Liver (tissue), 9 donors: ENCODE results near the gene TAOK2. TPM values are rescaled to one million over a fixed set of nuclear protein-coding genes. Genes with fewer than 3 reads are reported as not detected.
A peak's percentile ranks its signal among the peaks of the same experiment; 100 is the strongest.
"Not testable (repeated sequence)": the region's sequence is repeated elsewhere in the genome, so short reads cannot be mapped to it uniquely, and the experiment has no call there.

ENCODE experiments used
- DNase-seq: peaks from one replicate; pipeline ENCODE4 v3.0.0-alpha.2; 2017; ENCODE audit warnings: low spot score
- H3K27ac ChIP-seq, 2 donors: one replicate each; pipeline ENCODE4 v1.7.0; 2013; ENCODE audit warnings: inconsistent platforms in 2 of 2, low read length in 2 of 2, control low read depth in 1 of 2, low read depth in 1 of 2, mild to moderate bottlenecking in 1 of 2
- H3K27me3 ChIP-seq, 4 donors: one replicate each; pipeline versions ENCODE4 v1.6.1 to v1.7.0; 2013; ENCODE audit warnings: low read length in 3 of 4, inconsistent platforms in 1 of 4, mild to moderate bottlenecking in 1 of 4, moderate library complexity in 1 of 4; ENCODE audit not compliant: control insufficient read depth in 4 of 4, insufficient read depth in 4 of 4
- H3K36me3 ChIP-seq, 4 donors: one replicate each; pipeline versions ENCODE4 v1.6.1 to v1.7.0; 2013; ENCODE audit warnings: low read length in 3 of 4, mild to moderate bottlenecking in 3 of 4, low read depth in 1 of 4, moderate library complexity in 1 of 4; ENCODE audit not compliant: control insufficient read depth in 4 of 4, insufficient read depth in 3 of 4
- H3K4me1 ChIP-seq, 4 donors: one replicate each; pipeline versions ENCODE4 v1.6.1 to v1.7.0; 2013; ENCODE audit warnings: low read length in 3 of 4, mild to moderate bottlenecking in 3 of 4, moderate library complexity in 1 of 4; ENCODE audit not compliant: control insufficient read depth in 4 of 4, insufficient read depth in 4 of 4
- H3K4me3 ChIP-seq, 3 donors: one replicate each; pipeline versions ENCODE4 v1.6.1 to v1.7.0; 2013; ENCODE audit warnings: low read length in 3 of 3, control low read depth in 1 of 3, low read depth in 1 of 3, mild to moderate bottlenecking in 1 of 3
- H3K9ac ChIP-seq, 2 donors: one replicate each; pipeline ENCODE4 v1.7.0; 2013; ENCODE audit warnings: low read length in 2 of 2, mild to moderate bottlenecking in 2 of 2, moderate library complexity in 2 of 2, control low read depth in 1 of 2, low read depth in 1 of 2
- H3K9me3 ChIP-seq, 4 donors: one replicate each; pipeline versions ENCODE4 v1.6.1 to v1.7.0; 2013; ENCODE audit warnings: low read length in 3 of 4; ENCODE audit not compliant: control insufficient read depth in 4 of 4
- ATF3 ChIP-seq: IDR thresholded peaks from 2 replicates; pipeline ENCODE4 v1.6.1; 2016; ENCODE audit warnings: antibody characterized with exemption
- EGR1 ChIP-seq, 2 donors: IDR thresholded peaks; 2 replicates each; pipeline ENCODE4 v1.6.1; 2016 to 2018; ENCODE audit warnings: antibody characterized with exemption in 2 of 2, low read depth in 2 of 2
- FOXA1 ChIP-seq: IDR thresholded peaks from 2 replicates; pipeline ENCODE4 v1.6.1; 2016; ENCODE audit warnings: antibody characterized with exemption
- FOXA2 ChIP-seq: IDR thresholded peaks from 2 replicates; pipeline ENCODE4 v1.6.1; 2016; ENCODE audit warnings: antibody characterized with exemption
- GABPA ChIP-seq, 2 donors: IDR thresholded peaks in 1 of 2; conservative IDR thresholded peaks in 1 of 2; 2 replicates each; pipeline ENCODE4 v1.6.1; 2016; ENCODE audit warnings: antibody characterized with exemption in 2 of 2, mild to moderate bottlenecking in 1 of 2, moderate library complexity in 1 of 2
- HNF4A ChIP-seq, 2 donors: conservative IDR thresholded peaks; 2 replicates each; pipeline ENCODE4 v1.6.1; 2016; ENCODE audit warnings: antibody characterized with exemption in 2 of 2, mild to moderate bottlenecking in 2 of 2
- MAX ChIP-seq: IDR thresholded peaks from 2 replicates; pipeline ENCODE4 v1.6.1; 2016; ENCODE audit warnings: antibody characterized with exemption
- NR2F2 ChIP-seq: IDR thresholded peaks from 2 replicates; pipeline ENCODE4 v1.6.1; 2016; ENCODE audit warnings: antibody characterized with exemption
- RAD21 ChIP-seq, 2 donors: IDR thresholded peaks; 2 replicates each; pipeline ENCODE4 v1.6.1; 2016; ENCODE audit warnings: antibody characterized with exemption in 2 of 2, mild to moderate bottlenecking in 2 of 2
- RXRA ChIP-seq, 2 donors: IDR thresholded peaks; 2 replicates each; pipeline ENCODE4 v1.6.1; 2017 to 2018; ENCODE audit warnings: antibody characterized with exemption in 2 of 2, mild to moderate bottlenecking in 1 of 2
- WGBS: extraction: QIAGEN DNeasy Blood & Tissue Kit; methylation state at CpG from one replicate; pipeline ENCODE4 v1.1.7; 2013; 5-methylcytosine and 5-hydroxymethylcytosine counted together
- polyA plus RNA-seq, 2 donors: library from polyadenylated mRNA; stranded (reverse) in 1 of 2; unstranded in 1 of 2; fragments of 200-250 nt in 1 of 2; fragments of >200 nt in 1 of 2; fragmentation: Nextera tagmentation in 1 of 2; extraction: Ambion mirVana in 1 of 2; gene quantifications; one replicate each; pipeline versions ENCODE4 v1.2.1 to v1.2.3, GENCODE V29; 2013 to 2015
- total RNA-seq, 2 donors: library from RNA; depleted of rRNA; stranded (reverse); fragments of >200 nt; gene quantifications; one replicate each; pipeline ENCODE4 v1.2.3, GENCODE V29; 2014
- TF ChIP-seq, protein P1 (sequence below): IDR thresholded peaks from 2 replicates; pipeline ENCODE4 v1.6.1; 2016; ENCODE audit warnings: antibody characterized with exemption
- TF ChIP-seq, protein P2 (sequence below): fragments of 150-350 bp; IDR thresholded peaks from 2 replicates; pipeline ENCODE4 v1.5.1; 2017; ENCODE audit warnings: improper control_type of control experiment, low read depth, low read length; ENCODE audit not compliant: missing input control
- donor health status: healthy.
- donor health status: healthy.
- donor health status: healthy.
- donor health status: healthy.
- donor health status: healthy.

Gene TAOK2
- total and polyA plus RNA-seq, 4 donors = 2.2 to 27.9 (median 16.0) TPM

DNA sequence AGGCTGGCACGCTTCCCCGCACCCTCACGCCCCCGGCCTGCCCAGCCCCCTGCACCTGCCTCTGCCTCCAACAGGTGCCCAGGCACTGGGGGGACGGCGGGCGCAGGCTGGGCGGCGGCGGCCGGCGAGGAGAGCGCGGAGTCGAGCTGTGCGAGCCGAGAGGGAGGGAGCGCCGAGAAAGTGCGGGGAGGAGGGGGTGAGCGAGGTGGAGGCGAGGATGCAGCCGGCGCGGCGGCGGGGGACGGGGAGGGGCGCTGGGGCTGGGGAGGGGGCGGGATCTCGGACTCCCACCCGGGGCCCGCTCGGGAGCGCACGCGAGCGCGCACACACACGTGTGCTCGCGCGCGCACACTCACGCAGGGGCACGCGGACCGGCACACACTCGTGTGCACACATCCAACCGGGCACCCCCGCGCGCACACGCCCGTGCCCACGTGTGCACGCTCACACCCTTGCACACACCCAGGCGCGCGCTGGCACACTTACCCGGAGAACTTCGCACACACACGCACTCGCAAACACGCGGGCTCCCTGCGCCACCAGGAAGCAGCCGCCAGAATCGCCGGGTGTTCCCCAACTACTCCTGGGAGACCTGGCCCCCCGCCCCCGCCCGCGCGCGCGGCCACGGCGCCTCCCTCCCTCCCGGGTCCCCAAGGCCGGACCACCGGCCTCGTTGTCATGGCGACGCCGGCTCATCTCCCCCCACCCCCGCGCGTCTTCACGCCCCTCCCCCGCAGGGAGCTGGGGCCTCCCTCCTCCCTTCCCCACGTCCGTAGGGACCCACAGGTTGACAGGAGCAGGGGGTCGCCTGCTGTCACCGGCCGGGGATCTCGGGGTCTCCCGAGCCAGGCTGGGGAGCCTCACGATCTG lies 37.4 kb downstream of the TAOK2 start, which contains the start of gene DOC2A:
DOC2A (minus strand) TSS at position 184 of the 870 bp plus-strand sequence. CDS start 805 bp downstream, outside the sequence.
- Histone ChIP-seq H3K9ac (no peak within 1 kb of the TSS), H3K27ac (no peak within 1 kb of the TSS), H3K36me3 (peaks cover 0 to under 1% (median 0%) of the 10 kb centered on the region in 4 donors), H3K27me3 (peaks cover 0 to 9% (median 4%) of the 10 kb centered on the region in 4 donors), H3K9me3 (no peaks in the 10 kb centered on the region), H3K4me3 (peak within 1 kb of the TSS in 1 of 3 donors; percentile 46), H3K4me1 (peaks cover 4 to 9% (median 4%) of the 10 kb centered on the region in 4 donors)
- TF ChIP-seq FOXA2 (no peak), RAD21 (IDR thresholded peaks at IDR 0.05) (no peak), FOXA1 (no peak), HNF4A (conservative IDR thresholded peaks at IDR 0.05) (no peak), MAX (no peak), NR2F2 (no peak), ATF3 (no peak), EGR1 (IDR thresholded peaks at IDR 0.05; ENCODE audit: low read depth in 2 of 2) (no peak), GABPA (IDR thresholded peaks at IDR 0.05 in 1 of 2, conservative IDR thresholded peaks at IDR 0.05 in 1 of 2) (no peak), RXRA (IDR thresholded peaks at IDR 0.05) (no peak)
- TF ChIP-seq, protein P1, sequence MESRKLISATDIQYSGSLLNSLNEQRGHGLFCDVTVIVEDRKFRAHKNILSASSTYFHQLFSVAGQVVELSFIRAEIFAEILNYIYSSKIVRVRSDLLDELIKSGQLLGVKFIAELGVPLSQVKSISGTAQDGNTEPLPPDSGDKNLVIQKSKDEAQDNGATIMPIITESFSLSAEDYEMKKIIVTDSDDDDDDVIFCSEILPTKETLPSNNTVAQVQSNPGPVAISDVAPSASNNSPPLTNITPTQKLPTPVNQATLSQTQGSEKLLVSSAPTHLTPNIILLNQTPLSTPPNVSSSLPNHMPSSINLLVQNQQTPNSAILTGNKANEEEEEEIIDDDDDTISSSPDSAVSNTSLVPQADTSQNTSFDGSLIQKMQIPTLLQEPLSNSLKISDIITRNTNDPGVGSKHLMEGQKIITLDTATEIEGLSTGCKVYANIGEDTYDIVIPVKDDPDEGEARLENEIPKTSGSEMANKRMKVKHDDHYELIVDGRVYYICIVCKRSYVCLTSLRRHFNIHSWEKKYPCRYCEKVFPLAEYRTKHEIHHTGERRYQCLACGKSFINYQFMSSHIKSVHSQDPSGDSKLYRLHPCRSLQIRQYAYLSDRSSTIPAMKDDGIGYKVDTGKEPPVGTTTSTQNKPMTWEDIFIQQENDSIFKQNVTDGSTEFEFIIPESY = no peak
- 2% methylated on average over 99 of the region's 99 CpGs for WGBS
- no peak for DNase-seq

- Histone ChIP-seq H3K36me3 (no peaks in the 10 kb centered on the region), H3K27ac (no peak overlapping the region), H3K9ac (no peak overlapping the region), H3K27me3 (peaks cover 0 to 9% (median 4%) of the 10 kb centered on the region in 4 donors), H3K9me3 (no peaks in the 10 kb centered on the region), H3K4me1 (peaks cover 4 to 9% (median 4%) of the 10 kb centered on the region in 4 donors), H3K4me3 (no peak overlapping the region)
- 28% methylated on average over 31 of the region's 31 CpGs for WGBS
- DNase-seq = no peak
- TF ChIP-seq, protein P2, sequence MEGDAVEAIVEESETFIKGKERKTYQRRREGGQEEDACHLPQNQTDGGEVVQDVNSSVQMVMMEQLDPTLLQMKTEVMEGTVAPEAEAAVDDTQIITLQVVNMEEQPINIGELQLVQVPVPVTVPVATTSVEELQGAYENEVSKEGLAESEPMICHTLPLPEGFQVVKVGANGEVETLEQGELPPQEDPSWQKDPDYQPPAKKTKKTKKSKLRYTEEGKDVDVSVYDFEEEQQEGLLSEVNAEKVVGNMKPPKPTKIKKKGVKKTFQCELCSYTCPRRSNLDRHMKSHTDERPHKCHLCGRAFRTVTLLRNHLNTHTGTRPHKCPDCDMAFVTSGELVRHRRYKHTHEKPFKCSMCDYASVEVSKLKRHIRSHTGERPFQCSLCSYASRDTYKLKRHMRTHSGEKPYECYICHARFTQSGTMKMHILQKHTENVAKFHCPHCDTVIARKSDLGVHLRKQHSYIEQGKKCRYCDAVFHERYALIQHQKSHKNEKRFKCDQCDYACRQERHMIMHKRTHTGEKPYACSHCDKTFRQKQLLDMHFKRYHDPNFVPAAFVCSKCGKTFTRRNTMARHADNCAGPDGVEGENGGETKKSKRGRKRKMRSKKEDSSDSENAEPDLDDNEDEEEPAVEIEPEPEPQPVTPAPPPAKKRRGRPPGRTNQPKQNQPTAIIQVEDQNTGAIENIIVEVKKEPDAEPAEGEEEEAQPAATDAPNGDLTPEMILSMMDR = no peak
- TF ChIP-seq, protein P1 = no peak
These were observed 38.2 kb downstream of the TAOK2 start for GRCh38 chr16:30011714-30012504.

- H3K4me3 ChIP-seq, H3K27ac ChIP-seq, H3K36me3 ChIP-seq, H3K9me3 ChIP-seq, DNase-seq, H3K27me3 ChIP-seq, H3K4me1 ChIP-seq, H3K9ac ChIP-seq: not testable (repeated sequence)
- 73% methylated on average over 14 of the region's 14 CpGs for WGBS
These were observed 38.9 kb downstream of the TAOK2 start for GRCh38 chr16:30012598-30012997.

- not testable (repeated sequence) for H3K4me1 ChIP-seq, H3K36me3 ChIP-seq, H3K9me3 ChIP-seq, H3K27ac ChIP-seq, H3K27me3 ChIP-seq, H3K4me3 ChIP-seq, DNase-seq, H3K9ac ChIP-seq
- WGBS = 93% methylated on average over 7 of the region's 7 CpGs
These were observed 41.8 kb downstream of the TAOK2 start for GRCh38 chr16:30015450-30015849.
